HG03066 (cell line): Measurements from ENCODE around the gene GPR157.

Source experiments
- ATAC-seq: cut with Tn5 transposase; IDR thresholded peaks from one replicate; pipeline ENCODE4 v1.9.1; 2021; ENCODE audit warnings: low read depth; ENCODE audit not compliant: unreplicated experiment

The GPR157 gene

GRCh38 chr1:9093581-9093980, 35.3 kb downstream of the GPR157 start:
- no peak for ATAC-seq

- no peak for ATAC-seq
Measured at GRCh38 chr1:9093091-9093490, 35.8 kb downstream of the GPR157 start.

GRCh38 chr1:9088807-9089206, 40.1 kb downstream of the GPR157 start:
- no peak for ATAC-seq

DNA sequence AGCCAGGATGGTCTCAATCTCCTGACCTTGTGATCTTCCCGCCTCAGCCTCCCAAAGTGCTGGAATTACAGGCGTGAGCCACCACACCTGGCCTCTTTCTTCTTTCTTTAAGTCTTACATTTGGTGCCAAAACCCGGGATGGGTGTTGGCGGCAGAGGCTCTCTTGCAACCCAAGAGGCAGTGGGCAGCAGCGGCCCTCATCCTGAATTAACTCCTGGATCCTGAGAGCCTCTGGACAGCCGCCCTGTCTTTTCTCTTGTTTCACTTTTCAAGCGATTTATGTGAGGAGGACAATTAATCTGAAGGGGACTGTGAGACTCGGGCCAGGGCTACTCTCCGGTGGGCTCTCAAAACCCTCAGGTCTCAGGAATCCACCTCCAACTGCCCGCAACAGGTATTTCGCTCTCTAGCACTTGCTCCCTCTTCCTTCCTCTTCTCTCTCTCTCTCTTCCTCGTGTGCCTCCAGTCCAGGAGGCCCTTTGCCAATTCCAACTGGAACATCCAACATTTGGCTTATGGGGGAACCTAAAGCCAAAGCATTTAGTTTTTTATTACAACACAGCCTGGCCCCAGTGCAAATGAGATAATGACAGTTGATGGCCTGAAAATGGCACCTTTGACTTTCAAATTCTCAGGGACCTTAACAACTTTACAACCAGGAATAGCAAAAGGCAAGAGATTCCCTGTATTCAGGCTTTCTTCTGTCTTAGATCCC, 41.3 kb downstream of the GPR157 start:
- no peak for ATAC-seq

DNA sequence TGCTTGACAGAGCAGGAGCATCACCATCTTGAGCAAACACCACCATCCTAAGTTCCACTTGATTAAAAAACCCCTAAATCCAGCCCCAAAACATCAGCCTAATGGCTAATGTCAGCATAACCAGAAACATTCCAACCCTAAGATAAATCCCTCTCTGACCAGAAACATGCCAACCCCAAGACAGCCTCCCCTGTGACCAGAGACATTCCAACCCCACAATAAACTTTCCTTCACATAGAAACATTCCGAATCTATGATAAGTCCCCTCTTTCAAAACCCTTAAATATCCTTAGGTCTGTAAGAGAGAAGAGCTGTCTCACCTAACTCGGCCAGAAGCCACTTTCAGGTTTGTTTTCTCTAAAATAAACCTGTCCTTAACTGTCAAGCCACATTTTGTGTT, 42.1 kb downstream of the GPR157 start:
- ATAC-seq = no peak

DNA sequence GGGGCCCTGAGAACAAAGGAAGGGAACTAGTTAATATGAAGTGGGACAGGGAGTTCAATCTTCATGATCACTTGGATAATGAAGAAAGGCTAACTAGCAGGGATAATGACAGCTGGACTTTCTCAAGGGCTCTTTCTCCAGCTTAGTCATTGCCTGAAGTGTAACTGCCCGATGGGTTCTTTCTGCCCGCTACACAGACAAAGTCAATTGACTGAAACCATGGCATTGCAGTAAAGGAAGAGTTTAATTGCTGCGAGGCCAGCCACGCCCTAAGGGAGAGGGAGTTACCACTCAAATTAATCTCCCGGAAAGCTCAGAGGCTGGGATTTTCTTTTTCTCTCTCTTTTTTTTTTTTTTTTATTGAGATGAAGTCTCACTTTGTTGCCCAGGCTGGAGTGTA, 42.9 kb downstream of the GPR157 start:
- no peak for ATAC-seq

- ATAC-seq = no peak
Measured at GRCh38 chr1:9085306-9085940, 43.5 kb downstream of the GPR157 start.

DNA sequence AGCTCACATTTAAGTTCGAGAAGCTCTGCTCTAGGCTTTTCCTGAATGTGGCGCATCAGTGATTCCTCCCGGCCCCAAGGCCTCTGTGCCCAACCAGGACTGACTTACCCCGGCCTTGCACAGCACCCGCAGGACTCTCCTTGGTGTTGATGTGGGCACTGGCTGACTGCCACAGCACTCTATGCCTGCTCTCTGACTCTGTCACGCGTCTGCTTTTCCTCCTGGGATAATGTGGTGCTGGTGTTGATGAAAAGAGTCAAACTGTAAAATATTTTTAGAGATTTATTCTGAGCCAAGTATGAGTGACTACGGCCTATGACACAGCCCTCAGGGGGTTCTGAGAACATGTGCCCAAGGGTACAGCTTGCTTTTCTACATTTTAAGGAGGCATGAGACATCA, 44.0 kb downstream of the GPR157 start:
- no peak for ATAC-seq

GRCh38 chr1:9081473-9081872, 47.4 kb downstream of the GPR157 start:
- no peak for ATAC-seq

GRCh38 chr1:9080705-9081291, 48.1 kb downstream of the GPR157 start:
- ATAC-seq = no peak

DNA sequence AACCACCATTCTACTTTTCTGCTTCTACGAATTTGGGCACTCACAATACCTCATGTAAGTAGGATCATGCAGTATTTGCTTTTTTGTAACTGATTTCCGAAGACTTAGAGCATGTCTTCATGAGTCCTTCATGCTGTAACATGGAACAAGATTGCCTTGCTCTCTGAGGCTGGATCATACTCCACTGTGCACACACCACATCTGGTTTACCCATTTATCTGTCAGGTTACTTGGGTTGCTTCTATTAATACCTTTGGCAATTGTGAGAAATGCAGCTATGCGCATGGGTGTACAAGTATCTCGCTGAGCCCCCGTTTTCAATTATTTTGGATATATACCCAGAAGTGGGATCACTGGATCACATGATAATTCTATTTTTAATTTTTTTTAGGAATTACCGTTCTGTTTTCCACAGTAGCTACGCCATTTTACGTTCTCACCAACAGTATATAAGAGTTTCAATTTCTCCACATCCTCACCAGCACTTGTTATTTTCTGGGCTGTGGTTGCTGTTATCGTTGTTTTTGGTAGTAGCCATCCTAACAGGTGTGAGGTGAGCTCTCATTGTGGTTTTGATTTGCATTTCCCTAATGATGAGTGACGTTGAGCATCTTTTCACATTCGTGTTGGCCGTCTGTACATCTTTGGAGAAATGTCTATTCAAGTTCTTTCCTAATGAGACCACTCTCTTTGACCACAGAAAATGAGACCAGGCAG, 48.8 kb downstream of the GPR157 start:
- ATAC-seq = peak; percentile 47

DNA sequence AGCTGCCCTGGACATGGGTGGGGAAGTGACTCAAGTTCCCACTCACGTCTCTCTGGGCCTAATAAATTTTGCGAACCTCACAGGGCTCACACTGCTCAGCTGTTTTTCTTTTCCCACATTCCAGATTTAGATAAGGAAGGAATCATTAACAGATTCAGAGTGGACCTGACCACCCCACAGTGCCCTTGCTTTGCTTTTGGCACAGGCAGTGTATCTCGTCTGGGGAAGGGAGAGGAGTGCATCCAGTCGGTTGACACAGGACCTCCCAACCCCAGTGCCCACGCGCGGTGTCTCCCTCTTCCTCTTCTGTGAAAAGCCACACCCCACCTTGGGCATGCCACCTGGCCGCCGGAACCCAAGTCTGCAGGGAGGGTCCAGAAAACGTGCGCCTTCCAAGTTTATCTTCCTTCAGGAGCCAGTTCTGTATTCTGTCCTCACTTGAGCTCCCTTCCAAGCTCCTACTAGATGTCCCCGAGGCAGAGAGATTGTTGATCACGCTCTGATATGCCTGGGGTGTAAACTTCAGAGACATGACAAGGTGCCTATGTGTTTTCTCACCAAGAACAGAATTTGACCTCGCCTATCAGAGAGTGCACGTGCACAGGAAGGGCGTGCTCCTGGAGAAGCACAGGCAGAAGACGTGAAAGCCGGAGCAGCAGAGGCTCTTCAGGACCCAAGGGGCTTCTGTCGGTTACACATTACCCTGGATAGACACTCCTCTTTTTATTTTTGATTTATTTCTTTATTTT, 50.0 kb downstream of the GPR157 start:
- no peak for ATAC-seq

DNA sequence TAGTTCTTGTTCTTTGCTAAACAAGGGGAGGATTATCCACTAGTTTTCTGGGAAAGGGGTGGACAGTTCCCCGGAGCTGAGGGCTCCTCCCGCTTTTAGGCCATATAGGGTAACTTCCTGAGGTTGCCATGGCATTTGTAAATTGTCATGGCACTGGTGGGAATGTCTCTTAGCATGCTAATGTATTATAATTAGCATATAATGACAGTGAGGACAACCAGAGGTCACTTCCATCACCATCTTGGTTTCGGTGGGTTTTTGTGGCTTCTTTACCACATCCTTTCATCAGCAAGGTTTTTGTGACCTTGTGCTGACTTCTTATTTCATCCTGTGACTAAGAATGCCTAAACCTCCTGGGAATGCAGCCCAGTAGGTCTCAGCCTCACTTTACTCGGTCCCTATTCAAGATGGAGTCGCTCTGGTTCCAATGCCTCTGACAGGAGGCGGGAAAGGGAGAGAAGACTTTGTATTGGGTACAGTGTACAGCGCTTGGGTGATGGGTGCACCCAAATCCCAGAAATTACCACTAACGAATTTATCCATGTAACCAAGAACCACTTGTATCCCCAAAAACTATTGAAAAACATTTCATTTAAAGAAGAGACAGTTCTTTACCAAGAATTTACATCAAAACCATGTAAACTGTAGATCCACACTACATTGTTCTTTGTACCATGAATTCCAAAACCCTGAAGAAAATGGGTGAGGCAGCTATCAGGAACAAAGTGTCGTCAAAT, 50.7 kb downstream of the GPR157 start:
- no peak for ATAC-seq

DNA sequence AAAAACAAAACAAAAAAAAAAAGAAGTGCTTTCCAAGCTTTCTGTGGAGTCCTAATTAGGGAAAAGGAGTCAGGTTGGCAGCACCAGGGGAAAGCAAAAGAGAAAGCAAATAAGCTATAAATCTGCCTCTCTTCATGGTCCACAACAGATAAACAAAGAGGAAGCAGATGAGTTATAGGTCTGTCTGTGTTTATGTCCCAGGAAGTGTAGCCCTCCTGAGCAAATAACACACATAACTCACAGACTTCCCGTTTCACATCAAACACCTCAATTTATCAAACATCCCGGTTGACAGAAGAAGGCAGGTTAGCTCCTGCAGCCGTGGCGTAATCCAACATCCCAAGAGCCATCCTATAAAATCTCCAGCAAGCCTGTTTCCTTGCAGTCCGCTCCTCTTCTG, 53.9 kb downstream of the GPR157 start:
- ATAC-seq = no peak

- no peak for ATAC-seq
Measured at GRCh38 chr1:9073143-9073542, 55.8 kb downstream of the GPR157 start.

- ATAC-seq = no peak
Measured at GRCh38 chr1:9071554-9072235, 57.2 kb downstream of the GPR157 start.

- no peak for ATAC-seq
Measured at GRCh38 chr1:9070486-9070885, 58.4 kb downstream of the GPR157 start.

GRCh38 chr1:9069326-9070100, 59.4 kb downstream of the GPR157 start, which contains the start of gene SLC2A5:
SLC2A5 (minus strand) TSS chr1:9069635; CDS start chr1:9069536, 99 bp downstream.
- ATAC-seq = peak; percentile 92

DNA sequence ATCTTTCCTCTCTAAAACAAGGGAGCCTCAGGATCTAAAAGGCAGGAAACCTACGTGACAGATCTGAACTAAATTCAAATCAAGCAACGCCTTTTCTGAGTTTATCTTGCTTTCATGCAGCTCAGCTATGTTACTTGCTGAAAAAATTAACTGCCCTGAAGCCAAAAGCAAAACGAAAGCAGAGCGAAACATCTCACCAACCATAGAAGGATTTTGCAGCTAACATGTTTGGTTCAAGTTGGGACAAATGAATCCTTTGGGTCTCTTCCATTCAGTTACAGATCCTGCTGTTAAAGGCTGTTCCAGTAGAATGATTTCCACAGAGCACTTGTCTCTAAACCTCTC, 59.9 kb downstream of the GPR157 start:
- ATAC-seq = no peak
